ENCODE measurements around the gene PTGR3. TPM values are rescaled to one million over a fixed set of nuclear protein-coding genes. Genes with fewer than 3 reads are reported as not detected.

The PTGR3 gene
- total RNA-seq, 1 donor: 10.8 TPM

- DNase-seq (ENCODE audit: low read depth in 2 of 3, low spot score in 2 of 3): no peak
These were observed 7.4 kb upstream of the PTGR3 start for GRCh38 chr18:75216212-75216910.

- DNase-seq (ENCODE audit: low read depth in 2 of 3, low spot score in 2 of 3): no peak
These were observed 6.7 kb upstream of the PTGR3 start for GRCh38 chr18:75215663-75216062.

GRCh38 chr18:75214766-75215510, 6.0 kb upstream of the PTGR3 start:
- DNase-seq (ENCODE audit: low read depth in 2 of 3, low spot score in 2 of 3): no peak

- DNase-seq (ENCODE audit: low read depth in 2 of 3, low spot score in 2 of 3): no peak
These were observed 5.4 kb upstream of the PTGR3 start for GRCh38 chr18:75214332-75214690.

DNA sequence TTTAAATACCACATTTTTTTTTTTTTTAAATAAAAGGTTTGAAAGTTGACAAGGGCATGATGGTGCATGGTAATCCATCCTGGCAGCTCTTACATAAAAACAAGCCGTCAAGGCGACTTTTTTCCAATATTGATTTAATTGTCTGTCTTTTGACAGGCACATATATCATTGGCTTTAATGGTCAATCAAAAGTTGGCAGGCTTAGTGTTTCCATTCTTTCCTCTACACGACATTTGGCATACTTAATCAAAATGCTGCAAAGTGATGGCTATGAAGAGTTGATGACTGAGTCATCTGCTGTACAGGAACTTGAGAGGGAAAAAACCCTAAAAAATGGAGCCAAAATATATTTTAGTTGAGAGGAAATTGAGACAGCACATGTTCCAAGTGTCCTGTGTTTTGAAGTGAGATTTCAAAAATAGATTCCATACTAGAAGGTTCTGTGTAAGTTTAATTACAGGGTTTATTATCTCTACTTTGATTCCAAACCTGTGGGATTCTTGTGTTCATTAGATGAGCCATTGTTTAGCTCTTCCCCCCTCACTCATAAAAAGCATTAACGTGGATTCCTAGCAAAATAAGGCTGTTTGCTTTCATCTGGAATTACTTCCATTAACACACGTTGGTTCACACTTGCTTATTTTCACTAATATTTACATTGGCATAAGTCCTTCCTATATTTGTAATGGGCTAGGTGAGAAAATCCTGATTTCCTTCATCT, 4.8 kb upstream of the PTGR3 start:
- DNase-seq (ENCODE audit: low read depth in 2 of 3, low spot score in 2 of 3): no peak

- DNase-seq (ENCODE audit: low read depth in 2 of 3, low spot score in 2 of 3): no peak
These were observed 3.8 kb upstream of the PTGR3 start for GRCh38 chr18:75212751-75213090.

GRCh38 chr18:75211953-75212750, 3.2 kb upstream of the PTGR3 start:
- DNase-seq (ENCODE audit: low read depth in 2 of 3, low spot score in 2 of 3): no peak

GRCh38 chr18:75211626-75211952, 2.6 kb upstream of the PTGR3 start:
- DNase-seq (ENCODE audit: low read depth in 2 of 3, low spot score in 2 of 3): no peak

GRCh38 chr18:75211002-75211621, 2.2 kb upstream of the PTGR3 start:
- peak in 1 of 3 donors; percentile 50 for DNase-seq (ENCODE audit: low read depth in 2 of 3, low spot score in 2 of 3)

DNA sequence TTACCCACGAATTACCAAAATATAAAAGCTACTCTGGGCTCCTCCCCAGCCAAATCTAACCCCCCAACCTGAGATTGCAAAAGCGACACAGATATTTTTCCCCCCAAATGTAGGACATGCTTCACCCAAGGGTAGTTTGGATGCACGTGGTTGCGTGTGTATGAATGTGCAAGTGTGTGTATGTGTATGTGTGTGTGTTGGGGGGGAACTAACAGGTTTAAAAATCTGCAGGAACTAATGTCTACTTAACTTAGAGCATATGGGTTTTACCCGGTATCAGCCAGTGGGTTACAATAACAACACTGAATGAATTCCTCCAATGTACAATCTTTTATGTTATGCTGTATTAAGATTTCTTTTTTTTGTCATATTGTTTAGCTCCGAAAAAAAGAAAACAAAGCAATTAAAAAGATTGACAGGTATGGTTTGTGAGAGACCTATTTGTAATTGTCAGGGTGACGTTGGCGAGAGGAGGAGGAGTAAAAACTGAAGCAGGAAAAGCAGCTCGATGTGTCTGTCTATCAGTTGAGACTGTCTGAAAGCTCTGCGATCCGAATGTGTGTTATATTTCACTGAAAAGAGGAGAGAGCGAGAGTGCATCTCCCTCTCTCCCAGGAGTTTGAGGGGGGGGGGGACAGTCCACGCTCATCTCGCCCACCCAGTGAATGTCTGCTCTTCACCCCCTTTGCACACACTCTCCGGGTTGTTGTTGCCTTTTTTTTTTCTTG, 1.5 kb upstream of the PTGR3 start, which contains the start of gene TSHZ1:
Gene TSHZ1, plus strand, starts transcription at position 524 of the 728 bp plus-strand sequence. CDS start 1,080 bp downstream, outside the sequence.
- peak in 2 of 3 donors; percentile 82 to 90 for DNase-seq (ENCODE audit: low read depth in 2 of 3, low spot score in 2 of 3)

DNA sequence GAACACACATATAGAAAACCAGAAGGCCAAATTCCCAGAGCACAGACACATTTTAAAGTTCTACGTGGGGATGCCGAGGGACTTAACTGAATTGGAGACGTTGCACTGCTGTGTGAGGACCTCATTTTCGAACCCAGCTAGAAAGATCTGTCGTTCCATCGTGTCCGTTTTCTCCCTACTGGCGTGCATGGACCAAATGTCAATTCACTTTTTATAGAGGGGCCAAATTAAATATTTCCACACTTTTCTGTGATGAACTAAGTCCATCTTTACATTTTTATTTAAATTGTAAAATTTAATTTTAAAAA, 966 bp upstream of the PTGR3 start:
- no peak for DNase-seq (ENCODE audit: low read depth in 2 of 3, low spot score in 2 of 3)

DNA sequence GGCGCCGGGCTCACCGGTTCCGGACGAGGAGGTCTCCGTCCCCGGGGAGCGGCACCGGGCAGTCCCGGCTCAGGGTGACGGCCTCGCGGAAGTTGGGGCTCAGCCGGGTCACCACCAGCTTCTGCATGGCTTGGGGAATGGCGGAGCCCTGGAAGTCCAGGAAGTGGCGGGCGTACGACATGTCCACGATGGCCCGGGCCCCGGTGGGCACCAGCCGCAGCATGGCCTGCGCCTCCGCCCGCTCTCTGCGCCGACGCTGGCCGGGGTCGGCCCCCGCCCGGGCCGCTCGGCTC, 157 bp downstream of the PTGR3 start:
- no peak for DNase-seq (ENCODE audit: low read depth in 2 of 3, low spot score in 2 of 3)

- peak in 1 of 3 donors; percentile 30 for DNase-seq (ENCODE audit: low read depth in 2 of 3, low spot score in 2 of 3)
These were observed 644 bp downstream of the PTGR3 start for GRCh38 chr18:75208155-75208835.

- no peak for DNase-seq (ENCODE audit: low read depth in 2 of 3, low spot score in 2 of 3)
These were observed 1.4 kb downstream of the PTGR3 start for GRCh38 chr18:75207310-75208154.

- no peak for DNase-seq (ENCODE audit: low read depth in 2 of 3, low spot score in 2 of 3)
These were observed 2.3 kb downstream of the PTGR3 start for GRCh38 chr18:75206452-75207309.

GRCh38 chr18:75205514-75206132, 3.3 kb downstream of the PTGR3 start:
- DNase-seq (ENCODE audit: low read depth in 2 of 3, low spot score in 2 of 3): no peak

DNA sequence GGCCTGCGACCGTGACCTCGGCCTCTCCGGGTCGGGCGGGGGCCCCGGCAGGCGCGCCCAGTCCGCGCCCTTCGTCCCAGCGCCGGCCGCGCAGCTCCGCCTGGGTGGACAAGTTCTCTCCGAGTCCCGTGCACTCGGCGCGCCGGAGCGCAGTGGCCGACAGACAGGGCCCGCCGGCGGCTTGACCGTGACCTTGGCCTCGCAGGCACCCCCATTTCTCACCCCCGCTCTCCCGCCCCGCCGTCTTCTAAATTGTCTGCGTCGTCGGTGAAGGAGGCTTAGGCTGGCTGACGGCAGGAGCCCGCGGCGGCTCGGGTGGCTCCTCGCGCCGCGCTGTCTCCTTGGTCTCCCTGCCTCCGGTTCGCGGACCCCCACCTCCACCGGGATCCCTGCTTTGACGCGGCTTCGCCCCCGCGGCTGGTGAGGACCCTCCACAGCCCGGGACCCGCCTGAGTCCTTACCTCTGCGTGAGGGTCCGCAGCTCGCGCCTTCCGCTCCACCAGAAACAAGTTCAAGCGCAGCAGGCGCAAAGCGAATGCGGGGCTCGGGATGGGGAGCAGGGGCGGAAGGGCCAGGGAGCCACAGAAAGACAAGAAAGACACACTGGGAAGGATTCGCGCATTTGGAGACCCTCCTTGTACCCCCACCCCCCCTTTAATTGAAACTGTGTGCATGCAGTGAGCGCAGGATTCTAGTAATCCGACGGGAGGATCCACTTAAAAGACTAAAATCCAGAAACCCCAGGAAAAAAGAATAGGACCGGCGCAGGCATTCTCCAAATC, 4.0 kb downstream of the PTGR3 start:
- peak in 1 of 3 donors; percentile 11 for DNase-seq (ENCODE audit: low read depth in 2 of 3, low spot score in 2 of 3)
